Endothelial cell of umbilical vein (primary cell): Measurements from ENCODE around the gene ARHGEF33. TPM values are rescaled to one million over a fixed set of nuclear protein-coding genes. Genes with fewer than 3 reads are reported as not detected.

Experiments
- BruUV-seq: library from RNA; stranded (reverse); fragments of 400-500 nt; replicated peaks from 2 replicates; lab custom pipeline; 2021; lab: Mats Ljungman, UMichigan
- CTCF ChIA-PET: fragments of 300-600, 350-600 bp; sonication (Branson Sonifier 250); formaldehyde crosslinking; loops from one replicate; lab custom pipeline; 2021; ENCODE audit warnings: antibody characterized with exemption, inconsistent platforms; lab: Charles Lee
- POLR2A ChIA-PET: fragments of 300-600, 350-600 bp; sonication (Branson Sonifier 250); formaldehyde crosslinking; loops from one replicate; lab custom pipeline; 2021; ENCODE audit warnings: antibody characterized with exemption, inconsistent platforms; lab: Charles Lee
- DNase-seq: peaks from one replicate; pipeline ENCODE4 v3.0.0-alpha.2; 2011; ENCODE audit warnings: low read depth, low spot score
- FAIRE-seq: peaks from 2 replicates; lab custom pipeline; 2011; peaks lifted over from hg19 to GRCh38; lab: Jason Lieb, UNC
- H2AFZ ChIP-seq: 2 replicates; pipeline ENCODE4 v1.6.0; 2012; ENCODE audit warnings: low read depth, low read length, control low read depth, inconsistent platforms
- H3K27ac ChIP-seq: 2 replicates; pipeline ENCODE4 v1.5.1; 2011; ENCODE audit warnings: low read depth, mild to moderate bottlenecking, control low read depth, low read length, moderate library complexity; ENCODE audit not compliant: insufficient read depth
- H3K27me3 ChIP-seq, 2 experiments: 2 replicates each; pipeline versions ENCODE4 v1.6.0 to v1.6.1; 2011; ENCODE audit warnings: low read length in 2 of 2, mixed read lengths in 1 of 2; ENCODE audit not compliant: control insufficient read depth in 2 of 2, insufficient read depth in 2 of 2
- H3K36me3 ChIP-seq, 2 experiments: 2 replicates in 1 of 2; 3 replicates in 1 of 2; pipeline ENCODE4 v1.5.1; 2011; ENCODE audit warnings: low read length in 2 of 2, mild to moderate bottlenecking in 1 of 2, moderate library complexity in 1 of 2; ENCODE audit not compliant: control insufficient read depth in 2 of 2, insufficient read depth in 2 of 2; ENCODE audit errors: extremely low read depth in 1 of 2
- H3K4me1 ChIP-seq: 3 replicates; pipeline ENCODE4 v1.5.1; 2011; ENCODE audit warnings: mild to moderate bottlenecking, low read length; ENCODE audit not compliant: control insufficient read depth, insufficient read depth; ENCODE audit errors: extremely low read depth
- H3K4me2 ChIP-seq: 2 replicates; pipeline ENCODE4 v1.6.1; 2011; ENCODE audit warnings: low read length, control low read depth, mixed read lengths; ENCODE audit not compliant: insufficient read depth
- H3K4me3 ChIP-seq, 3 experiments: fragments of 200-600 bp in 1 of 3; sonication (generic), shearing (Covaris generic) in 1 of 3; replicated peaks in 1 of 3; 2 replicates each; pipeline ENCODE4 v1.5.1; 2011 to 2016; ENCODE audit warnings: control low read depth in 3 of 3, low read length in 3 of 3, mild to moderate bottlenecking in 2 of 3, inconsistent platforms in 1 of 3, low read depth in 1 of 3, moderate library complexity in 1 of 3; ENCODE audit not compliant: insufficient read depth in 1 of 3
- H3K79me2 ChIP-seq: 2 replicates; pipeline ENCODE4 v1.6.0; 2012; ENCODE audit warnings: low read length, inconsistent platforms; ENCODE audit not compliant: control insufficient read depth, insufficient read depth
- H3K9ac ChIP-seq: replicated peaks from 2 replicates; pipeline ENCODE3; 2011; ENCODE audit warnings: low read length, control low read depth; ENCODE audit not compliant: insufficient read depth; ENCODE audit errors: extremely low read depth
- H3K9me1 ChIP-seq: replicated peaks from 3 replicates; pipeline ENCODE4 v1.6.0; 2011; ENCODE audit warnings: mild to moderate bottlenecking, low read length; ENCODE audit not compliant: control insufficient read depth, insufficient read depth; ENCODE audit errors: extremely low read depth
- H3K9me3 ChIP-seq: replicated peaks from 2 replicates; pipeline ENCODE4 v1.5.1; 2012; ENCODE audit warnings: low read length, inconsistent platforms; ENCODE audit not compliant: control insufficient read depth, insufficient read depth
- H4K20me1 ChIP-seq: replicated peaks from 2 replicates; pipeline ENCODE3; 2011; ENCODE audit warnings: mild to moderate bottlenecking, low read length; ENCODE audit not compliant: control insufficient read depth, insufficient read depth; ENCODE audit errors: extremely low read depth
- EZH2 ChIP-seq: IDR thresholded peaks from 2 replicates; pipeline ENCODE4 v1.6.1; 2012; ENCODE audit warnings: borderline replicate concordance, low read depth, mild to moderate bottlenecking, moderate library complexity, low read length, inconsistent platforms; ENCODE audit not compliant: severe bottlenecking
- FOS ChIP-seq: IDR thresholded peaks from 2 replicates; pipeline ENCODE4 v1.6.1; 2011; ENCODE audit warnings: mild to moderate bottlenecking, low read length, moderate library complexity, borderline replicate concordance; ENCODE audit not compliant: insufficient read depth
- GATA2 ChIP-seq: IDR thresholded peaks from 2 replicates; pipeline ENCODE4 v1.7.0; 2011; ENCODE audit warnings: low read depth, mild to moderate bottlenecking, moderate library complexity, mixed read lengths, low read length; ENCODE audit not compliant: insufficient read length, insufficient read depth
- JUN ChIP-seq: IDR thresholded peaks from 2 replicates; pipeline ENCODE4 v1.6.1; 2011; ENCODE audit warnings: borderline replicate concordance, low read depth; ENCODE audit not compliant: insufficient read length, insufficient read depth
- MYC ChIP-seq: IDR thresholded peaks from one replicate; pipeline ENCODE4 v1.6.1; 2011; ENCODE audit warnings: mild to moderate bottlenecking, low read depth, low read length
- POLR2A ChIP-seq: IDR thresholded peaks from 2 replicates; pipeline ENCODE4 v1.6.1; 2012; ENCODE audit warnings: low read depth, mild to moderate bottlenecking, control low read depth, low read length
- POLR2AphosphoS5 ChIP-seq: IDR thresholded peaks from 2 replicates; pipeline ENCODE4 v1.6.1; 2012; ENCODE audit warnings: low read depth, mild to moderate bottlenecking, control low read depth, low read length, moderate library complexity; ENCODE audit not compliant: insufficient read depth
- dilution Hi-C: fragments of 300-500 bp; cut with MboI; formaldehyde crosslinking; loops from one replicate; pipeline ENCODE4 v1.15.0; 2019; ENCODE audit warnings: low sequenced_read_pairs; ENCODE audit not compliant: extremely low pct_ligation_motif_present
- intact Hi-C: fragments of 100-400 bp; cut with micrococcal nuclease; formaldehyde crosslinking; loops from one replicate; pipeline ENCODE4 v1.10.0; 2022
- polyA plus RNA-seq, 4 experiments: library from polyadenylated mRNA; depleted of rRNA in 3 of 4; stranded (reverse) in 3 of 4; unstranded in 1 of 4; fragments of >200 nt; gene quantifications; 2 replicates each; pipeline versions ENCODE4 v1.2.1 to v1.2.3, GENCODE V29; 2011 to 2012; ENCODE audit warnings: missing spikeins in 1 of 4
- total RNA-seq: library from RNA; stranded (reverse); gene quantifications from 2 replicates; pipeline ENCODE4 v1.2.3, GENCODE V29; 2021
- TF ChIP-seq, protein P1 (sequence below), 2 donors: IDR thresholded peaks; 1 replicate in 1 of 2; 2 replicates in 1 of 2; pipeline ENCODE4 v1.5.1; 2011; ENCODE audit warnings: low read length in 2 of 2, mild to moderate bottlenecking in 2 of 2, moderate library complexity in 2 of 2, control low read depth in 1 of 2, inconsistent platforms in 1 of 2, low read depth in 1 of 2; ENCODE audit not compliant: insufficient read depth in 1 of 2; ENCODE audit errors: extremely low read depth in 1 of 2
- TF ChIP-seq, protein P2 (sequence below): IDR thresholded peaks from 2 replicates; pipeline ENCODE4 v1.6.1; 2011; ENCODE audit not compliant: insufficient read depth, insufficient read length

Gene ARHGEF33
- total and polyA plus RNA-seq, 2 donors (not counting 3 experiments of a cell fraction or from before 2014, with no cell fraction given): 0.15 to 0.18 TPM

DNA sequence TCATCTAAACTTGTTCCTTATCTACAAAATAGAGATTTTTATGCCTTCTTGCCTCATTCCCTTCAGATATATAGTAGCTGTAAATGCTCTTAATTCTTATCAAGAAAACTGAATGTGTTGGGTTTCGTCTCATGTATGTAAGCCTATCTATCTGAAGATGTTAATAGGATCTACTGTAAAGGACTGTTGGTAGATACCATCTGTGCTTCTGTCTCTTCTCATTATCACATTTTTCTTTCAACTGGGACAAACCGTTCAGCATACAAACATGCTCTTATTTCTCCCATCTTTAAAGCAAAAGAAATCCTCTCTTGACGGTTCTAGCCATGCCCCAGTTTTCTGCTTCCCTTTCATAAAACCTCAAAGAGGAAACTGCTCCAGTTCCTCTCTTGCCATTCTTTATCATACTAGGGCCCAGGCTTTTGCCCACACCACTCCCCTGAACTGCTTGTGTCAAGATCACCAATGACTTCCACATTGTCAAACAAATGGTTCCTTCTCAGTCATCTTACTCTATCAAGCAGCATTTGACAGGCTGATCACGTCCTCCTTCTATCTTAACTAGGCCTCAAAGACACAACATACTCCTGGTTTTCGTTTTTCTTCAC lies 88.7 kb downstream of the ARHGEF33 start:
- Histone ChIP-seq H3K4me1 (no peaks in the 10 kb centered on the region), H3K9me1 (no peaks in the 10 kb centered on the region), H3K4me3 (no peak overlapping the region), H3K36me3 (no peaks in the 10 kb centered on the region), H3K9ac (no peak overlapping the region), H3K9me3 (no peaks in the 10 kb centered on the region), H4K20me1 (no peaks in the 10 kb centered on the region), H3K27ac (no peak overlapping the region), H3K79me2 (no peaks in the 10 kb centered on the region), H2AFZ (no peak overlapping the region), H3K27me3 (no peaks in the 10 kb centered on the region), H3K4me2 (no peak overlapping the region)
- TF ChIP-seq, protein P1, sequence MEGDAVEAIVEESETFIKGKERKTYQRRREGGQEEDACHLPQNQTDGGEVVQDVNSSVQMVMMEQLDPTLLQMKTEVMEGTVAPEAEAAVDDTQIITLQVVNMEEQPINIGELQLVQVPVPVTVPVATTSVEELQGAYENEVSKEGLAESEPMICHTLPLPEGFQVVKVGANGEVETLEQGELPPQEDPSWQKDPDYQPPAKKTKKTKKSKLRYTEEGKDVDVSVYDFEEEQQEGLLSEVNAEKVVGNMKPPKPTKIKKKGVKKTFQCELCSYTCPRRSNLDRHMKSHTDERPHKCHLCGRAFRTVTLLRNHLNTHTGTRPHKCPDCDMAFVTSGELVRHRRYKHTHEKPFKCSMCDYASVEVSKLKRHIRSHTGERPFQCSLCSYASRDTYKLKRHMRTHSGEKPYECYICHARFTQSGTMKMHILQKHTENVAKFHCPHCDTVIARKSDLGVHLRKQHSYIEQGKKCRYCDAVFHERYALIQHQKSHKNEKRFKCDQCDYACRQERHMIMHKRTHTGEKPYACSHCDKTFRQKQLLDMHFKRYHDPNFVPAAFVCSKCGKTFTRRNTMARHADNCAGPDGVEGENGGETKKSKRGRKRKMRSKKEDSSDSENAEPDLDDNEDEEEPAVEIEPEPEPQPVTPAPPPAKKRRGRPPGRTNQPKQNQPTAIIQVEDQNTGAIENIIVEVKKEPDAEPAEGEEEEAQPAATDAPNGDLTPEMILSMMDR (IDR thresholded peaks at IDR 0.05; ENCODE audit: extremely low read depth in 1 of 2, insufficient read depth in 1 of 2, low read depth in 1 of 2, low read length in 2 of 2): no peak
- TF ChIP-seq, protein P2, sequence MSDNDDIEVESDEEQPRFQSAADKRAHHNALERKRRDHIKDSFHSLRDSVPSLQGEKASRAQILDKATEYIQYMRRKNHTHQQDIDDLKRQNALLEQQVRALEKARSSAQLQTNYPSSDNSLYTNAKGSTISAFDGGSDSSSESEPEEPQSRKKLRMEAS: no peak
- no peak for TF ChIP-seq MYC
- no peak for TF ChIP-seq FOS
- no peak for TF ChIP-seq JUN
- no peak for TF ChIP-seq GATA2
- TF ChIP-seq POLR2AphosphoS5: no peak
- no peak for TF ChIP-seq EZH2
- TF ChIP-seq POLR2A: no peak
- DNase-seq (no peak), FAIRE-seq (no peak)
- CTCF ChIA-PET: no interaction called here
- dilution Hi-C loops: no loop called here
- BruUV-seq: no TSS peak
- intact Hi-C loops: no loop called here
- POLR2A ChIA-PET: no interaction called here
